K562 (cell line): ENCODE measurements around the gene ATP1A3. TPM values are rescaled to one million over a fixed set of nuclear protein-coding genes. Genes with fewer than 3 reads are reported as not detected.

Experiments used
- ATAC-seq: fragments of 200-7000 bp; cut with Tn5 transposase; 3 replicates; pipeline ENCODE4 v1.9.1; 2020; ENCODE audit warnings: moderate library complexity
- BruUV-seq: library from RNA; stranded (reverse); fragments of 400-500 nt; replicated peaks from 2 replicates; lab custom pipeline; 2021; lab: Mats Ljungman, UMichigan
- CTCF ChIA-PET: fragments of 300-600 bp; formaldehyde crosslinking; extraction: SDS; loops from one replicate; lab custom pipeline; 2021; ENCODE audit warnings: low intra/inter-chr PET ratio; lab: Yijun Ruan, JAX
- POLR2A ChIA-PET: fragments of 300-600, 350-650 bp; sonication (Branson Sonifier 250); formaldehyde crosslinking; extraction: SDS; loops from one replicate; lab custom pipeline; 2021; ENCODE audit warnings: antibody characterized with exemption, inconsistent platforms; lab: Yijun Ruan, JAX
- DNase-seq, 4 experiments: peaks; one replicate each; pipeline versions ENCODE4 v3.0.0 to v3.0.0-alpha.2; 2011 to 2018; ENCODE audit warnings: low spot score in 3 of 4, mixed read lengths in 3 of 4; ENCODE audit errors: extremely low read depth in 1 of 4
- FAIRE-seq: peaks from 2 replicates; lab custom pipeline; 2011; peaks lifted over from hg19 to GRCh38; lab: Jason Lieb, UNC
- H2AFZ ChIP-seq: 2 replicates; pipeline ENCODE4 v1.6.0; 2011; ENCODE audit warnings: low read depth, low read length, control low read depth, inconsistent platforms
- H3K27ac ChIP-seq: fragments of 200-600 bp; 3 replicates; pipeline ENCODE4 v1.8.0; 2011; ENCODE audit warnings: low read depth, mild to moderate bottlenecking, control low read depth, inconsistent platforms, low read length, moderate library complexity, mixed read lengths; ENCODE audit errors: extremely low read depth
- H3K27me3 ChIP-seq, 2 experiments: fragments of 300-600 bp in 1 of 2; 2 replicates in 1 of 2; 3 replicates in 1 of 2; pipeline versions ENCODE4 v1.6.0 to v1.8.0; 2011; ENCODE audit warnings: inconsistent platforms in 2 of 2, low read length in 2 of 2, mild to moderate bottlenecking in 1 of 2, mixed read lengths in 1 of 2, moderate library complexity in 1 of 2; ENCODE audit not compliant: control insufficient read depth in 2 of 2, insufficient read depth in 2 of 2
- H3K36me3 ChIP-seq: fragments of 300-600 bp; 3 replicates; pipeline ENCODE4 v1.8.0; 2011; ENCODE audit warnings: mild to moderate bottlenecking, low read length, inconsistent platforms; ENCODE audit not compliant: control insufficient read depth, insufficient read depth
- H3K4me1 ChIP-seq, 2 experiments: fragments of 200-600 bp in 1 of 2; replicated peaks in 1 of 2; 2 replicates in 1 of 2; 3 replicates in 1 of 2; pipeline versions ENCODE4 v1.5.1 to v1.8.0; 2011; ENCODE audit warnings: inconsistent platforms in 2 of 2, low read length in 2 of 2, mild to moderate bottlenecking in 1 of 2, mixed read lengths in 1 of 2, moderate library complexity in 1 of 2; ENCODE audit not compliant: control insufficient read depth in 2 of 2, insufficient read depth in 2 of 2
- H3K4me2 ChIP-seq: 2 replicates; pipeline ENCODE4 v1.6.1; 2011; ENCODE audit warnings: low read length, control low read depth, inconsistent platforms, mixed read lengths; ENCODE audit not compliant: insufficient read depth
- H3K4me3 ChIP-seq: fragments of 200-600 bp; sonication (generic), shearing (Covaris generic); 2 replicates; pipeline ENCODE4 v1.5.1; 2016; ENCODE audit warnings: control low read depth, inconsistent platforms
- H3K79me2 ChIP-seq: fragments of 200-600 bp; 3 replicates; pipeline ENCODE4 v1.8.0; 2011; ENCODE audit warnings: low read length, inconsistent platforms; ENCODE audit not compliant: control insufficient read depth, insufficient read depth
- H3K9ac ChIP-seq, 2 experiments: 2 replicates each; pipeline versions ENCODE4 v1.6.0 to v1.6.1; 2011; ENCODE audit warnings: low read depth in 2 of 2, low read length in 2 of 2, control low read depth in 1 of 2, inconsistent platforms in 1 of 2, mild to moderate bottlenecking in 1 of 2, mixed read lengths in 1 of 2; ENCODE audit not compliant: insufficient read depth in 1 of 2
- H3K9me1 ChIP-seq: one replicate; pipeline ENCODE4 v1.6.0; 2011; ENCODE audit warnings: inconsistent platforms, mild to moderate bottlenecking, low read length, moderate library complexity; ENCODE audit not compliant: control insufficient read depth, insufficient read depth
- H3K9me3 ChIP-seq: replicated peaks from 2 replicates; pipeline ENCODE4 v1.5.1; 2011; ENCODE audit warnings: low read depth, low read length, inconsistent platforms; ENCODE audit not compliant: control insufficient read depth, insufficient read depth
- H4K20me1 ChIP-seq: replicated peaks from 2 replicates; pipeline ENCODE4 v1.6.1; 2011; ENCODE audit warnings: low read length, inconsistent platforms, mixed read lengths; ENCODE audit not compliant: control insufficient read depth, insufficient read depth
- ESRRB ChIP-seq: fragments of 250-450 bp; sonication (Bioruptor Pico); IDR thresholded peaks from 2 replicates; pipeline ENCODE4 v1.5.0; 2020; ENCODE audit warnings: mild to moderate bottlenecking, moderate library complexity, borderline replicate concordance
- NFIC ChIP-seq: fragments of 450-650 bp; IDR thresholded peaks from 2 replicates; pipeline ENCODE4 v1.6.1; 2017; ENCODE audit warnings: mild to moderate bottlenecking, inconsistent platforms
- PURB ChIP-seq: sonication (generic); formaldehyde crosslinking; IDR thresholded peaks from 2 replicates; pipeline ENCODE4 v1.9.0; 2021; ENCODE audit warnings: low read depth, mild to moderate bottlenecking, missing genetic modification reagents
- RAD21 ChIP-seq, 2 experiments: fragments of 250-450 bp in 1 of 2; fragments of 450-650 bp in 1 of 2; sonication (Bioruptor Pico) in 1 of 2; formaldehyde crosslinking in 1 of 2; IDR thresholded peaks in 1 of 2; conservative IDR thresholded peaks in 1 of 2; 2 replicates each; pipeline versions ENCODE4 v1.4.0 to v1.8.0; 2020 to 2022; ENCODE audit warnings: mild to moderate bottlenecking in 2 of 2, moderate library complexity in 1 of 2
- RFX1 ChIP-seq: fragments of 450-650 bp; IDR thresholded peaks from 2 replicates; pipeline ENCODE4 v1.6.1; 2016; ENCODE audit warnings: mild to moderate bottlenecking, moderate library complexity
- ZBTB49 ChIP-seq: sonication (generic); formaldehyde crosslinking; IDR thresholded peaks from 2 replicates; pipeline ENCODE4 v1.8.0; 2022; ENCODE audit warnings: missing genetic modification reagents, mild to moderate bottlenecking, borderline replicate concordance
- ZNF444 ChIP-seq: fragments of 250-450 bp; sonication (Bioruptor Pico); IDR thresholded peaks from 2 replicates; pipeline ENCODE4 v1.4.0; 2020; ENCODE audit warnings: mild to moderate bottlenecking, moderate library complexity
- WGBS: fragments of 100-300 bp; shearing (Covaris generic); methylation state at CpG from one replicate; pipeline ENCODE4 v1.1.6; 2016; ENCODE audit warnings: low coverage, mixed read lengths; ENCODE audit not compliant: insufficient coverage; ENCODE audit errors: missing lambda C conversion rate; 5-methylcytosine and 5-hydroxymethylcytosine counted together
- in situ Hi-C: fragments of 300-500 bp; cut with MboI; formaldehyde crosslinking; loops from 4 replicates; pipeline ENCODE4 v1.15.0; 2018; ENCODE audit warnings: inconsistent platforms, mixed read lengths
- intact Hi-C: fragments of 100-400 bp; cut with micrococcal nuclease; formaldehyde crosslinking; loops from 2 replicates; pipeline ENCODE4 v1.14.2; 2022
- polyA plus RNA-seq, 8 experiments: library from polyadenylated mRNA; depleted of rRNA in 4 of 8; stranded (reverse) in 5 of 8; unstranded in 3 of 8; fragments of >200 nt; fragmentation: Nextera tagmentation in 2 of 8; fragmentation: Illumina TruSeq in 1 of 8; extraction: Ambion mirVana in 2 of 8; extraction: Trizol in 1 of 8; gene quantifications; 2 replicates each; pipeline versions ENCODE4 v1.2.1 to v1.2.3, GENCODE V29; 2011 to 2014; ENCODE audit warnings: inconsistent platforms in 1 of 8, missing spikeins in 1 of 8
- total RNA-seq, 7 experiments: library from RNA; depleted of rRNA in 6 of 7; stranded (reverse); fragments of >200 nt in 6 of 7; fragmentation: Illumina TruSeq in 2 of 7; extraction: Trizol in 2 of 7; gene quantifications; 2 replicates each; pipeline versions ENCODE4 v1.2.1 to v1.2.3, GENCODE V29; 2011 to 2021; ENCODE audit warnings: low replicate concordance in 1 of 7

The ATP1A3 gene
- total and polyA plus RNA-seq, 9 of the 15 experiments (the other 6 are each of a cell fraction or from before 2014, with no cell fraction given), result 0.03 to 1.0 (median 0.17) TPM; not detected in 3

- H3K27ac ChIP-seq, result no peak overlapping the region
- intact Hi-C loops, result loop anchor here (1.0 kb wide), 2 partner anchors 24 to 64 kb away; no protein-coding TSS in a partner anchor
- H3K4me1 ChIP-seq, result peaks cover 13 to 21% of the 10 kb centered on the region in 2 experiments
- no peak overlapping the region for H2AFZ ChIP-seq
- H3K79me2 ChIP-seq, result no peaks in the 10 kb centered on the region
- in situ Hi-C loops, result no loop called here
- ChIA-PET CTCF (interaction anchor here (0.6 kb wide), 1 partner anchor 80 kb away, joined by 3 read pairs; no protein-coding TSS in a partner anchor), POLR2A (no interaction called here)
- H3K36me3 ChIP-seq, result no peaks in the 10 kb centered on the region
- FAIRE-seq (no peak), ATAC-seq (no peak), DNase-seq (no peak)
- no peaks in the 10 kb centered on the region for H3K9me3 ChIP-seq
- H3K9ac ChIP-seq, result no peak overlapping the region; a peak in 1 of 4 replicates
- H3K27me3 ChIP-seq, result peaks cover 6 to 22% of the 10 kb centered on the region in 2 experiments; a peak in 4 of 5 replicates
- H4K20me1 ChIP-seq, result 0 out of 2 replicates have a peak, but pooled peaks cover 4% of the 10 kb centered on the region
- no peak overlapping the region for H3K4me3 ChIP-seq
- no TSS peak for BruUV-seq
- no peaks in the 10 kb centered on the region for H3K9me1 ChIP-seq
- H3K4me2 ChIP-seq, result no peak overlapping the region
- 15% methylated on average over 5 of the region's 5 CpGs for WGBS
- TF ChIP-seq ZBTB49 (no peak), ZNF444 (CRISPR knock-in tag) (no peak), PURB (CRISPR knock-in tag) (no peak), RFX1 (no peak), ESRRB (CRISPR knock-in tag) (no peak), RAD21 (CRISPR knock-in tag; conservative IDR thresholded peaks at IDR 0.05 in 1 of 2, IDR thresholded peaks at IDR 0.05 in 1 of 2) (no peak), NFIC (no peak)
Observed at GRCh38 chr19:42022616-42023015, 28.6 kb upstream of the ATP1A3 start.
